C4-2B (cell line): Measurements from ENCODE around the gene SPTBN4.

Experiments used
- CTCF ChIP-seq: fragments of 450-650 bp; conservative IDR thresholded peaks from 2 replicates; pipeline ENCODE4 v1.5.1; 2017; ENCODE audit warnings: mild to moderate bottlenecking
- ZFX ChIP-seq: fragments of 450-650 bp; IDR thresholded peaks from 2 replicates; pipeline ENCODE4 v1.6.1; 2017

GRCh38 chr19:40443131-40443999 lies 23.4 kb upstream of the SPTBN4 start:
- TF ChIP-seq CTCF (no peak), ZFX (0 out of 2 replicates have a peak, but pooled peaks have one; percentile 14)
